Rectal smooth muscle tissue (tissue), 1 donor: ENCODE data around the gene RXRA.

ENCODE experiments used
- H3K27ac ChIP-seq: one replicate; pipeline ENCODE4 v1.7.0; 2013; ENCODE audit warnings: low read depth, low read length, inconsistent platforms
- H3K27me3 ChIP-seq: one replicate; pipeline ENCODE4 v1.7.0; 2013; ENCODE audit warnings: low read length; ENCODE audit not compliant: control insufficient read depth, insufficient read depth
- H3K36me3 ChIP-seq: one replicate; pipeline ENCODE4 v1.7.0; 2013; ENCODE audit warnings: low read length; ENCODE audit not compliant: control insufficient read depth, insufficient read depth
- H3K4me1 ChIP-seq: one replicate; pipeline ENCODE4 v1.7.0; 2013; ENCODE audit warnings: low read length; ENCODE audit not compliant: control insufficient read depth, insufficient read depth
- H3K4me3 ChIP-seq: one replicate; pipeline ENCODE4 v1.7.0; 2013; ENCODE audit warnings: low read length
- H3K9ac ChIP-seq: one replicate; pipeline ENCODE4 v1.7.0; 2013; ENCODE audit warnings: low read length

The RXRA gene

DNA sequence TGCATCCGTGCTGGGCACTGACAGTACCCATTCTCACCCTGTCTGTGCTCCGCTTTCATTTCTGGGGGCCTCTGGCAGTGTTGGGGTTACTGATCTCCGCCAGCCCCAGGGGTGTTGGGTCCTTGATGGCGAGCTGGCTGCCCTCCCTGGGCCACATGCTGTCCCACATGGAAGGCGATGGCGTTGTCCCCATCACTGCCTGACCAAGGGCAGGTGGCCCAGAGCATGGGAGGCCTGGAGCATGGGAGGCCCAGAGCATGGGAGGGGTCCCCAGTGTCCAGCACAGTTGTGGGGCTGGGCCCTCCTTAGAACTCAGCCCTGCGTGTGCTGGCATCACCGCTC lies 50.9 kb downstream of the RXRA start:
- Histone ChIP-seq H3K4me3 (no peak overlapping the region), H3K27me3 (no peaks in the 10 kb centered on the region), H3K36me3 (no peaks in the 10 kb centered on the region), H3K4me1 (peaks cover 34% of the 10 kb centered on the region), H3K9ac (no peak overlapping the region), H3K27ac (peak overlapping the region; percentile 11)

DNA sequence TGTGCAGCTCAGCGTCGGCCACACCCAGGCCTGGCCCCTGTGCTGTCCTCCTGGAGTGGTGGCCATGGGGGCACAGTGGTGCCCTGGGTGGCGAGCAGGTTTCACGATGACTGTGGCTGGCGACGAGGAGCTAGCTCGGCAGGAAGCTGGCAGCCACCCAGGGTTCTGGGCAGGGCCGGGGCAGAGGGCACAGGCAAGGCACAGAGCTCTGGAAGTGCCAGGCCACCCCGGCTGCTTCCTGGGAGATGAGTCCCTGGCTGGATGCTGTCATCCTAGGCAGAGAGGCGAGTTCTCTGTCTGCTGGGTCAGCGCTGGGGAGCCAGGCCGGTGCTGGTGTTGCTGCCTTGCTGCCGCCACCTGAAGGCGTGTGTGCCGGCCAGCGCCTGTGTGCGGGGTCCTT lies 51.7 kb downstream of the RXRA start:
- H3K27ac ChIP-seq, result no peak overlapping the region

DNA sequence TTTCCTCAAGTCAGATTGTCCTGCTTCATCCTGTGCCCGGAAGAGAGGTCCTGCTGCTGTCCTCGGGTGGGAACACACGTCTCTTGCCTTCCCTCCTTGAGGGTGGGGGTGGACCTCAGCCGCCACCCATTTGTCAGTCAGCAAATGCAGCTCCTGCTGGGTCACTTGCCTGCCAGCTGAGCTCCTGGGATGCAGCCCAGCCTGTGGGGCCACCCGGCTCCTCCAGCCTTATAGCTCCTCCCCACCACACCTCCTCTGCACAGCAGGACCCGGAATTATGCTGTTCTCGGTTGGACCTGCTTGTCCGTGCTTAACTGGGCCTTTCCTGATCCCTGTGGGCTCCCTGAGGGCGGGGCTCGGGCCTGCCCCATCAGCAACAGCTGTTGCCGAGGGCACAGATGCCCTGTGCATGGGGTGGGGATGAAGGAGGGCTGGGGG lies 52.7 kb downstream of the RXRA start:
- no peaks in the 10 kb centered on the region for H3K36me3 ChIP-seq
- no peak overlapping the region for H3K9ac ChIP-seq
- no peak overlapping the region for H3K4me3 ChIP-seq

More for the DNA sequence above, 51.7 kb downstream of the RXRA start:
- Histone ChIP-seq H3K4me3 (no peak overlapping the region), H3K36me3 (no peaks in the 10 kb centered on the region), H3K4me1 (peaks cover 37% of the 10 kb centered on the region), H3K9ac (no peak overlapping the region), H3K27me3 (no peaks in the 10 kb centered on the region)

DNA sequence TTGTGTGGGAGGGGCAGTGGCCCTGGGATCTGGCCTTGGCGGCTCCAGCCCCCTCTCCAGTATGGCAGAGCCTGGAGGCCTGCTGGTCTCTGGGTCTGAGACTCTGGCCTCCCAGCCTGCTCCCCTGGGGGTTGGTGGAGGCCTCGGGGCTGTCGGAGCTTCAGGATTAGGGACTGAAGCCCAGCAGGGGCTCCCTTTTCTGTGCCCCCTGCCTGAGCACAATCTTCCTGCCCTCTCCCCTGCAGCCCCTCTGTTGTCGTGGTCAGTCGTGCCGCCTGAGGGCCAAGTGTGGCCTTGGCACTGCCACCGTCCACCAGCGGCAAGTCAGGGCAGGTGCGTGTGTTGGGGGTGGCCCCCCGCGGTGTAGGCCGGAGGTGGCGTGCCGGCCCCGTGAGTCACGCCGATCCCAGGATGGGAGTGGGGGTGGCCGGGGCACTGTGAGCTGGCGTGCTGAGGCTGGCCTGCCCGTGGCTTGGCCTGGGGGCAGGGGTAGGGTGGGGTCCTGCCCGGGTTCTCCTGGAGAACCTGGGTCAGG lies 53.6 kb downstream of the RXRA start:
- Histone ChIP-seq H3K27ac (no peak overlapping the region), H3K4me1 (peaks cover 29% of the 10 kb centered on the region), H3K36me3 (no peaks in the 10 kb centered on the region), H3K27me3 (no peaks in the 10 kb centered on the region), H3K9ac (no peak overlapping the region), H3K4me3 (no peak overlapping the region)

More for the DNA sequence above, 52.7 kb downstream of the RXRA start:
- Histone ChIP-seq H3K27ac (no peak overlapping the region), H3K4me1 (peaks cover 37% of the 10 kb centered on the region), H3K27me3 (no peaks in the 10 kb centered on the region)

DNA sequence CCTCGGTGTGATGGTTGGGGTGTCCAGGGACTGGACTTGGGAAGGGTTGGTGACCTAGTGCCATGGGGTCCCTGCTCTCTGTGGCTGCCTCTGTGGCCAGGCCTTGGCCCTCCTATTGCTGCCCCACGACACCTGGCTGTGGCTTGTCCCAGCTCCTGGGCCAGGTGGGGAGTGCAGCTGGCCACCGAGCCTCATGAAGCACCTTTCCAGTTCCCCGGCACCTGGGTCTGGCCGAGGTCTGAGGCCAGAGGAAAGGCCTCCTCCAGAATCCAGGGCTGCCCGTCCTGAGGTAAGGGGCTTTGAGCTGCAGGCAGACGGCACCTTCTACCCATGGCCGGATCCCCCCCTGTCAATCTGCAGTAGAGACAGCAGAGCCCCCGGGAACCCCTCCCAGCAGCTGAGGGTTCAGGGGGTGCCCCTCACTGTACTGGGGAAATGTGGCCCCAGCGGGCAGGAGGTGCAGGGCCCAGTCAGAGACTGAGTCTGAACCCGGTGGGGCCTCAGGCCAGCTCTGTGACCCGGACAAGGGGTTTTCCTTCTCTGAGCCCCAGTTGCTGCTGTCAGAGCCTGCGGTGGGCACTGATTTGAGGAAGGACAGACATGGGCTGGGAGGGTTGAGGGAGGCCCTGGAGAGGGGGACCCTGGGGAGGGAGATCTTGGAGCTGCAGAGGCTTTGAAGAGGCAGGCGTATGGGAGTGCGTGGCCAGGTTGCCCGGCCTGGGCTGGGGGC lies 54.5 kb downstream of the RXRA start:
- H3K4me3 ChIP-seq, result no peak overlapping the region
- H3K36me3 ChIP-seq, result no peaks in the 10 kb centered on the region
- no peak overlapping the region for H3K27ac ChIP-seq
- H3K9ac ChIP-seq, result no peak overlapping the region
- H3K27me3 ChIP-seq, result no peaks in the 10 kb centered on the region
- H3K4me1 ChIP-seq, result peaks cover 24% of the 10 kb centered on the region

DNA sequence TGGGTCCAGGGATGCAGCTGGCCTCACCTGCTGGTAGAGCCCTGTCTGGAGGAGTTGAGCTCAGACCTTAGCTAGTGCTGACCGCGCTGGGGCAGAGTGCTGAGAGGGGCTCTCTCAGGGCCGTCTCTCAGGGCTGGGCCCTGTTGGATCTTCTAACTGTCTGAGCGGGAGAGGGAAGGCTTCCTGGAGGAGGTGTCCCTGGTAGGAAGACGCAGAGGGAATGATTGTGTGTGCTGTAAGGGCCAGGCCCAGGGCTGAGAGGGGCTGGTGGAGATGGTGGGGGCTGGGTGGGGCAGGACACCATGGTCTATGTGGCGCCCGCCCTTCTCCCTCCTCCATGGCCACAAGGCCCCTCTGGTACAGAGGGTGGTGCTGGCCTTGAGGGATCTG lies 55.0 kb downstream of the RXRA start:
- peaks cover 20% of the 10 kb centered on the region for H3K4me1 ChIP-seq
- H3K9ac ChIP-seq, result no peak overlapping the region
- no peak overlapping the region for H3K4me3 ChIP-seq
- no peaks in the 10 kb centered on the region for H3K36me3 ChIP-seq
- no peaks in the 10 kb centered on the region for H3K27me3 ChIP-seq
- no peak overlapping the region for H3K27ac ChIP-seq

DNA sequence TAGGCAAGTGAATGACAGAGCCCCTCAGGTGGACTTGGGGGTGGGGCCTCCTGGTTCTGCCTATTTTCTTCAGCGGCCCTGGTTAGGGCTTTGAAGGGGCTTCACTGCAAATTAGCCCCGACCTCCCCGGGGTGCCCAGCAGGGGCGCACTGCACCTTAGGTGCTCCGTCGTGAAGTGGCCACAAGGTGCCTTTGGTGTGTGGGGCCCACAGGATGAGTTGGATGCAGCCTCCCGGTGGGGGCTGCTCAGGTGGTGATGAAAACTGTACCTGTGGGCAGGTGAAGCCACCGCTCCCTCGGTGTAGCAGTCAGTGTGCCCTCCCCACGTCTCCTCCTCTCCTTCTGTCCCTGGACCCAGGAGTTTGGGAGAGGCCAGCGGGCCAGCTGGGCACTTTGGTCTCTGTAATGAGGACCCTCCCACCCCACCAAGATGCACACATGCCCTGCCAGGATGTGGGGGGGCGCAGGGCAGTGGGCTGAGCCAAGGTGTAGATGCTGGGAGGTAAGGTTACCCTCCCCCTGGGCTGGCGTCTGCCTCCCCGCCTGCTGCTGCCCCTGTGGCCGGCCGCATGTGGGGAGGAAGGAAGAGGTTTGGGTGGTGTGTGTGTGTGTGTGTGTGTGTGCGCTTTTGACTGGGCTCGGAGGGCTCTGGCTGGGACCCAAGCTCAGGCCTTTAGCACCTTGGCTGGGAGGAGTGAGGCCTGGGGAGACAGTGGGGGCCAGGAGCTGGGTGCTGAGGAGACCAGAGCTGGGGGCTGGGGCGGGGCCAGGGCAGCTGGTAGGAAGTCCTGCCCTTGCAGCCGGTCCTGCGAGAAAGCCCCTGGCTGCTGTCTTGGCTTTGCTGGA lies 55.6 kb downstream of the RXRA start:
- Histone ChIP-seq H3K9ac (no peak overlapping the region), H3K4me1 (peaks cover 23% of the 10 kb centered on the region), H3K27ac (no peak overlapping the region), H3K27me3 (no peaks in the 10 kb centered on the region), H3K36me3 (no peaks in the 10 kb centered on the region), H3K4me3 (no peak overlapping the region)

DNA sequence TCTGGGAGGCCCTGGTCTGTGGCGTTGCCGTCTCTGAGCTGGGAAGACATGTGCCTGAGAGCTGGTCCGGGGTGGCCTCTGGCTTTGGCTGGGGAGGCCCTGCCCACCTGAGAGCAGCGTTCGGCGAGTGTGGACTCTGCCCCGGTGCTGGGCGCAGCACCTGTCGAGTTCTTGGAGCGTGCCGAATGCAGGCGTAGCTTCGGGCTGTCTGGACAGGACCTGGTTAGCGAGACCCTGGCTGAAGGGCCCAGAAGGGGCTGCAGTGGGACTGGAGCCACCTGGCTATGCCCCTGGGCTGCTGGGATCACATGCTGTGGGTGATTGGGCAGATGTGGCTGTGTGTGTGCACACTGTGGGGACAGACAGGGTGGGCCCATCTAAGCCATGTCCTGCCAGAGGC lies 56.5 kb downstream of the RXRA start:
- Histone ChIP-seq H3K27ac (no peak overlapping the region), H3K27me3 (no peaks in the 10 kb centered on the region), H3K36me3 (no peaks in the 10 kb centered on the region), H3K4me1 (peaks cover 27% of the 10 kb centered on the region), H3K4me3 (no peak overlapping the region), H3K9ac (no peak overlapping the region)

DNA sequence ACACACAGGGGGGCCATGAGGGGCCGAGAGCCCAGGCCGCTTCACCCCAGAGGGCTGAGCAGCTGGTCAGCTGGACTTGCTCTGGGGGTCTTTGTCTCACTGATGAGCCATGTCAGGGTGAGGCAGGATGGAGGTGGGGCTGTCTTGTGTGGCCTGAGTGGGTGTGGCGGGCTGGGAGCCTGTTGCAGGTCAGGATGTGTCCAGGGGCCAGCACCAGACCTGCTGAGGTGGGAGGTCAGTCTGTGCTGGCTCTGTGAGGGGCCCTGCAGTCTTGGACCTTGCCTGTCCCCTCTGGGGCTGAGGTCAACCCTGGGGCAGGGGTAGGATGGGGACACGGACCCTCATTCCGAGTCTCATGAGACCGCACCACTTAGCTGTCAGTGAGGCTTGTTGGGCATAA lies 56.9 kb downstream of the RXRA start:
- H3K4me1 ChIP-seq, result peaks cover 28% of the 10 kb centered on the region
- no peaks in the 10 kb centered on the region for H3K36me3 ChIP-seq
- no peak overlapping the region for H3K4me3 ChIP-seq
- H3K27me3 ChIP-seq, result no peaks in the 10 kb centered on the region
- no peak overlapping the region for H3K9ac ChIP-seq
- no peak overlapping the region for H3K27ac ChIP-seq

DNA sequence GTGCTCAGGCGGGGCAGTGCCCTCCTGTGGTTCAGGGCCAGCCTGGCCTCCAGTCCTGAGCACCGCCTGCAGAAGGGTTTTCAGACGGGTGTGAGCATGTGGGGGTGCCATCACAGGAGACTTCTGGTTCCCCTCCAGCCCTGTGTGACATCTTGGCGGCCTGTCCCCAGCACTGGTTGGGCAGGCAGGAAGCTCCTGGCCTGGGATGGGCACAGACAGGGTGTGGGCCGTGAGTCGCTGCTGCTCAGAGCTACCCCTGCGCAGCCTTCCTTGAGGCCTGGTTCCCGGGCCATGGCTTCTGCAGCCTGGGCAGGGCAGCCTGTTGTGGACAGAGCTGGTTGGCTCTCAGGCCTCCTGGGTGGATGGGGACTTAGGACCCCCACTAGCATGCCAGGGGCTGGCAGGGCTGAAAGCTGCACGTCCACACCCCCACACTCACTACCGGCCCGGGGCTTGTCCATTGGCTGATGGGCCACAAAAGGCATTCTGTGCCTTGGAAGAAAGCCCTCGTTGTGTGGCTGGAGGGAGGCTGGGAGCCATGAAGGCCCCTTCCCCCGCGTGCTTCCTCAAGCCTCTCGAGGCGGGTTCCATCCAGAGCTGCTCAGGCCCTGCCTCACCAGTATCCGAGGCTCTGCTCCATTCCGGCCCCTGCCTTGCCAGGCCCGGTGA lies 58.7 kb downstream of the RXRA start:
- Histone ChIP-seq H3K4me1 (peaks cover 30% of the 10 kb centered on the region), H3K9ac (no peak overlapping the region)

DNA sequence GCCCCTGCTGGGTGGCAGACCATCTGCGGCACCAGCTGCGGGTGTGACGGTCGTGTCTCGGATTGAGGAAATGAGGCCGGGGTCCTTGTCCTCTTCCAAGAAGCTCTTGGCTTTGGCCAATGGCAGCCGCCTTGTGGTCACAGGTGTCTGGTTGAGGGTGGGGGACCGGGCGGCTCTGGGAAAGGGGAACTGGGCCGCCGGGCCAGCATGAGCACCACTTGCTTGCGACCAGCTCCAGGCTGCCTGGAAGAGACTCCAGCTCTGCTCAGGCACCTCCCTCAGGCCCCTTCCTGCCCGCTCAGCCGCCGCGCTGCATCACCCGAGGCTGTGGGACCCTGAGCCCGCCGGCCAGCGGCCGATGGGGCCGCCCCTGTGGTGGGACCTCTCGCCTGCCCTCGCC lies 59.7 kb downstream of the RXRA start:
- H3K4me3 ChIP-seq, result no peak overlapping the region
- H3K9ac ChIP-seq, result no peak overlapping the region
- no peak overlapping the region for H3K27ac ChIP-seq
- peaks cover 31% of the 10 kb centered on the region for H3K4me1 ChIP-seq
- H3K36me3 ChIP-seq, result no peaks in the 10 kb centered on the region
- no peaks in the 10 kb centered on the region for H3K27me3 ChIP-seq

More for the DNA sequence above, 58.7 kb downstream of the RXRA start:
- H3K36me3 ChIP-seq, result no peaks in the 10 kb centered on the region
- peak overlapping the region; percentile 13 for H3K27ac ChIP-seq
- no peaks in the 10 kb centered on the region for H3K27me3 ChIP-seq
- H3K4me3 ChIP-seq, result no peak overlapping the region
